ENCODE measurements around the gene TYRO3.

The TYRO3 gene

GRCh38 chr15:41513506-41514227 is 45.3 kb upstream of the TYRO3 start, which contains the start of gene LTK:
LTK (minus strand) TSS chr15:41513827; CDS start chr15:41513709, 118 bp downstream.
- no peak for TF ChIP-seq CTCF (IDR thresholded peaks at IDR 0.05; ENCODE audit: control insufficient read depth, extremely low read depth, insufficient read depth)
- H3K4me3 ChIP-seq (ENCODE audit: low read depth, low read length): no peak within 1 kb of the TSS
- DNase-seq (ENCODE audit: low read depth): no peak

GRCh38 chr15:41517895-41518449 is 41.0 kb upstream of the TYRO3 start:
- DNase-seq (ENCODE audit: low read depth): no peak
- H3K4me3 ChIP-seq (ENCODE audit: low read depth, low read length): no peak overlapping the region
- TF ChIP-seq CTCF (IDR thresholded peaks at IDR 0.05; ENCODE audit: control insufficient read depth, extremely low read depth, insufficient read depth): no peak

GRCh38 chr15:41520636-41521035 is 38.4 kb upstream of the TYRO3 start:
- no peak for DNase-seq (ENCODE audit: low read depth)
- H3K4me3 ChIP-seq (ENCODE audit: low read depth, low read length): no peak overlapping the region
- no peak for TF ChIP-seq CTCF (IDR thresholded peaks at IDR 0.05; ENCODE audit: control insufficient read depth, extremely low read depth, insufficient read depth)

- DNase-seq (ENCODE audit: low read depth): no peak
- H3K4me3 ChIP-seq (ENCODE audit: low read depth, low read length): no peak overlapping the region
- no peak for TF ChIP-seq CTCF (IDR thresholded peaks at IDR 0.05; ENCODE audit: control insufficient read depth, extremely low read depth, insufficient read depth)
These were observed 37.4 kb upstream of the TYRO3 start for GRCh38 chr15:41521614-41522013.

DNA sequence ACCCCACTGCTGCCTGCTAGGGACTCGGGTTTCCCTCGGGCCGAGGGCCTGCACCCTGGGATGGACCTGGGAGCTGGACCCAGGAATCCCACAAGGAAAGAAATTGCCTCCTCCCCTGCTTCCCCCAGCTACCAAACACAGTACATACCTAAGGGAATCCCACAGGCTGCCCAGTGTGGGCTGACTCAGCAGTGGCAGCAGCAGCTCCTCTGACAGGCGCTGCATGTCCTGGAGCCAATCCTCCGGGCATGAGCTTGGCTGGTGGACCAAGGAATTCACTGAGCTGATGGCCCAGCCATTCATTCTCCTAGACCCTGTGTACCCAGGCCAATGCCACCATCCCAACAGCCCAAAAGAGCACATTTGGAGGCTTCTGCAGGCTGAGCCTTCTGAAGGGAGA is 35.9 kb upstream of the TYRO3 start:
- no peak overlapping the region for H3K4me3 ChIP-seq (ENCODE audit: low read depth, low read length)
- DNase-seq (ENCODE audit: low read depth): no peak
- no peak for TF ChIP-seq CTCF (IDR thresholded peaks at IDR 0.05; ENCODE audit: control insufficient read depth, extremely low read depth, insufficient read depth)

DNA sequence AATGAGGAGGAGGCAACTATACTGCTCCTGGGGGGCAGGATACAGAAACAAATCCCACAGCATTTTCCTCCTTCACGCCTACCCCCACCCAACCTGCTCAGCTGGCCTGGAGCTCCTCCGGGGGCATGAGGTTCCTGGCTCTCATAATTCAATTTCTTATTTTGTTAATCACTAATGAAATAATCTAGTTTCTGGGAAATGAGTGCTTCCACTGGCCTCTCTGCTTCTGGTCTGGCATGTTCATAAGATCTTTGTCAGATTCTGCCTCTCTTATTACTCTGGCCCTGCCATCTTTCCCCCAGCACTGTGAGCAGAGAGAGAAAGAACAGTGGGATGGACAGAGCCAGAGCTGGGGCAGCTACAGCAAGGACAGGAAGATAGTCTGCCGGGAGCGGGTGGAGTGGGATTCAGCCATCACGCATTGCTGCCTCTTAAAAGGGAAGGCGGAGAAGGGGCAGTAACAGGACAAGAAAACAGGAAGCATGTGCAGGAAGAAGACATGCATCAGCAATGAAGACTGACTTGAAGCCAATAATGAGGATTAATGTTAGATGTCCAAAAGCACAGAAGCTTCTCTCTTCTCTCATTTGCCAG is 28.6 kb upstream of the TYRO3 start:
- TF ChIP-seq CTCF (IDR thresholded peaks at IDR 0.05; ENCODE audit: control insufficient read depth, extremely low read depth, insufficient read depth): no peak
- no peak overlapping the region for H3K4me3 ChIP-seq (ENCODE audit: low read depth, low read length)

More for the DNA sequence above, 28.6 kb upstream of the TYRO3 start:
- DNase-seq (ENCODE audit: low read depth): no peak

Measured in LNCaP clone FGC (cell line).